Vagina (tissue), 2 donors: Measurements from ENCODE around the gene OBSCN. TPM values are rescaled to one million over a fixed set of nuclear protein-coding genes. Genes with fewer than 3 reads are reported as not detected.

Experiments
- DNase-seq, 2 donors: peaks; one replicate each; pipeline ENCODE4 v3.0.0-alpha.2; 2017; ENCODE audit errors: extremely low spot score in 2 of 2
- H3K27ac ChIP-seq: fragments of 200-600 bp; sonication (generic); one replicate; pipeline ENCODE4 v1.5.1; 2019
- H3K27me3 ChIP-seq: fragments of 200-600 bp; sonication (generic); one replicate; pipeline ENCODE4 v1.5.1; 2019
- H3K36me3 ChIP-seq, 2 donors: fragments of 200-600 bp; sonication (generic); one replicate each; pipeline ENCODE4 v1.5.1; 2017 to 2019
- H3K4me1 ChIP-seq: fragments of 200-600 bp; sonication (generic); one replicate; pipeline ENCODE4 v1.5.1; 2019
- H3K4me3 ChIP-seq, 2 donors: fragments of 200-600 bp; sonication (generic); 1 replicate in 1 of 2; 2 replicates in 1 of 2; pipeline ENCODE4 v1.5.1; 2016 to 2019
- H3K9me3 ChIP-seq: fragments of 200-600 bp; sonication (generic); one replicate; pipeline ENCODE4 v1.5.1; 2019
- CTCF ChIP-seq, 3 experiments: fragments of 450-650 bp in 2 of 3; fragments of 200-600 bp in 1 of 3; sonication (generic) in 1 of 3; IDR thresholded peaks; one replicate each; pipeline ENCODE4 v1.5.1; 2017 to 2019; ENCODE audit warnings: antibody characterized with exemption in 3 of 3, mild to moderate bottlenecking in 2 of 3, moderate library complexity in 2 of 3
- POLR2A ChIP-seq, 2 donors: fragments of 450-650 bp; IDR thresholded peaks; one replicate each; pipeline ENCODE4 v1.6.1; 2017; ENCODE audit warnings: antibody characterized with exemption in 2 of 2, mild to moderate bottlenecking in 2 of 2, moderate library complexity in 2 of 2
- POLR2AphosphoS5 ChIP-seq, 2 donors: sonication (generic); formaldehyde crosslinking; IDR thresholded peaks; one replicate each; pipeline ENCODE4 v1.9.0; 2017; ENCODE audit warnings: antibody characterized with exemption in 2 of 2, mild to moderate bottlenecking in 2 of 2, low read depth in 1 of 2; ENCODE audit not compliant: insufficient read depth in 1 of 2
- intact Hi-C: fragments of 100-400 bp; cut with DNase I; formaldehyde crosslinking; loops from one replicate; pipeline ENCODE4 v1.15.1; 2023
- total RNA-seq: library from RNA; depleted of rRNA; stranded (reverse); fragments of >200 nt; gene quantifications from one replicate; pipeline ENCODE4 v1.2.3, GENCODE V29; 2016

Gene OBSCN
- total RNA-seq, 1 donor from 2014 or later, result 35.8 TPM

DNA sequence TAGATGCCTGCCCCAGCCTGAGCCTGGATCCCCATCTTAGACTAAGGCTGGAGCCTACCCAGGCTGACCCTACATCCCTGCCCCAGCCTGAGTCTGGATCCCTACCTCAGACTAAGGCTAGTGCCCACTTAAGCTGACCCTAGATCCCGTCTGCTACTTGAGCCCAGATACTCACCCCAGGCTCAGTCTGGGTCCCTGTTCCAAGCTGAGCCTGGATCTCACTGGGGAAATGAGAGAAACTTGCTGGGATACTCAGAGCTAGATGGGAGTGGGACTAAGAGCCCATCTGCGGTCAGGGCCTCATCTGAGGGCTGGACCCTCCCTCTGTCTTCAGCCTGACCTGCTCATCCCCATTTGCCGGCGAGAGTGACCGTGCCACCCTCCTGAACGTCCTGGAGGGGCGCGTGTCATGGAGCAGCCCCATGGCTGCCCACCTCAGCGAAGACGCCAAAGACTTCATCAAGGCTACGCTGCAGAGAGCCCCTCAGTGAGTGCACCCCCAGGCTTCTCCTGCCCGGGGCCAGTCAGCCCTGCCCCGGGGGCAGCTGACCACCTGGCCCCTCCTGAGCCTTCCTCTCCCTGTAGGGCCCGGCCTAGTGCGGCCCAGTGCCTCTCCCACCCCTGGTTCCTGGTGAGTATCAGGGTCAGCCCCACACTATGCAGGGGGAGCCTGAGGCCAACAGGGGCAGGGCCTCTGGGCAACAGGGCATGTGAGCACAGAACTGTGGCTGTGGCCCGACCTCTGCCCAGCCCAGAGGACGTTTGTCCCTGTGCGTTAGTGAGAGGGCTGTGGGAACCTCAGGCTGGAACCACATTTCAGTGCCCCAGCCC is 162.0 kb downstream of the OBSCN start:
- Histone ChIP-seq H3K36me3 (no peaks in the 10 kb centered on the region), H3K27me3 (no peaks in the 10 kb centered on the region), H3K27ac (no peak overlapping the region), H3K4me1 (peaks cover 17% of the 10 kb centered on the region), H3K9me3 (no peaks in the 10 kb centered on the region), H3K4me3 (no peak overlapping the region)
- no peak for TF ChIP-seq CTCF (IDR thresholded peaks at IDR 0.05)
- no peak for TF ChIP-seq POLR2A (IDR thresholded peaks at IDR 0.05)
- no peak for TF ChIP-seq POLR2AphosphoS5 (IDR thresholded peaks at IDR 0.05; ENCODE audit: insufficient read depth in 1 of 2, low read depth in 1 of 2)
- intact Hi-C loops, result loop anchor here (10.0 kb wide), 1 partner anchor 115 kb away; the partner anchor contains the start of gene RNF187
- no peak for DNase-seq

DNA sequence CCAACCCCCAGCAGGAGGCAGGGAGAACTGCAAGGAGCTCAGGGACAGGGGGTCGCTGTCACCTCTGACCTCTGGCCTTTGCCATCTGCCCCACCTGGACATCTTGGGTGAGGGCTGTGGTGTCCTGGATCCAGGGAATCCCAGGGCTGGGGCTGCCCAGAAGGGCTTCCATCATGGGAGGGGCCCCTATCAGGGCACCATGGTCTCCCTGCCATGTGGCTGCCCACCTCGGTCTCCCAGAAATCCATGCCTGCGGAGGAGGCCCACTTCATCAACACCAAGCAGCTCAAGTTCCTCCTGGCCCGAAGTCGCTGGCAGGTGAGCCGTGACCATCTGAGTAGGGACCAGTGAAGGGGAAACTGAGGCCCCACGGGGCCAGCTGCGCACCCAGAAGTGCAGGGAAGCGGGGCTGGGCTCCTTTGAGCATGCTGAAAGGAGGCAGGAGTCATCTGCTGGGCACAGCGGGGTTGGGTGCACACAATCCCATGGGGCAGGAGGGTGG is 162.6 kb downstream of the OBSCN start:
- no peak for DNase-seq

GRCh38 chr1:228370941-228371740 is 163.3 kb downstream of the OBSCN start:
- intact Hi-C loops, result loop anchor here (10.0 kb wide), 1 partner anchor 114 kb away; the partner anchor contains the start of gene RNF187
- H3K27me3 ChIP-seq, result no peaks in the 10 kb centered on the region
- H3K9me3 ChIP-seq, result no peaks in the 10 kb centered on the region
- no peak for DNase-seq
- no peaks in the 10 kb centered on the region for H3K36me3 ChIP-seq
- H3K4me3 ChIP-seq, result no peak overlapping the region
- no peak overlapping the region for H3K27ac ChIP-seq
- TF ChIP-seq CTCF (IDR thresholded peaks at IDR 0.05) (no peak), POLR2A (IDR thresholded peaks at IDR 0.05) (no peak), POLR2AphosphoS5 (IDR thresholded peaks at IDR 0.05; ENCODE audit: insufficient read depth in 1 of 2, low read depth in 1 of 2) (no peak)
- peaks cover 23% of the 10 kb centered on the region for H3K4me1 ChIP-seq

More for the DNA sequence above, 162.6 kb downstream of the OBSCN start:
- intact Hi-C loops, result loop anchor here (10.0 kb wide), 1 partner anchor 114 kb away; the partner anchor contains the start of gene RNF187
- no peaks in the 10 kb centered on the region for H3K36me3 ChIP-seq
- no peak overlapping the region for H3K4me3 ChIP-seq
- H3K27me3 ChIP-seq, result no peaks in the 10 kb centered on the region
- TF ChIP-seq POLR2AphosphoS5 (IDR thresholded peaks at IDR 0.05; ENCODE audit: insufficient read depth in 1 of 2, low read depth in 1 of 2) (no peak), POLR2A (IDR thresholded peaks at IDR 0.05) (no peak), CTCF (IDR thresholded peaks at IDR 0.05) (no peak)
- H3K27ac ChIP-seq, result no peak overlapping the region
- peaks cover 21% of the 10 kb centered on the region for H3K4me1 ChIP-seq
- no peaks in the 10 kb centered on the region for H3K9me3 ChIP-seq

GRCh38 chr1:228371741-228372182 is 163.9 kb downstream of the OBSCN start:
- no peak for DNase-seq
- TF ChIP-seq CTCF (IDR thresholded peaks at IDR 0.05), result no peak
- no peak for TF ChIP-seq POLR2AphosphoS5 (IDR thresholded peaks at IDR 0.05; ENCODE audit: insufficient read depth in 1 of 2, low read depth in 1 of 2)
- TF ChIP-seq POLR2A (IDR thresholded peaks at IDR 0.05), result no peak

More at GRCh38 chr1:228371741-228372182, 163.9 kb downstream of the OBSCN start:
- Histone ChIP-seq H3K36me3 (no peaks in the 10 kb centered on the region), H3K27me3 (no peaks in the 10 kb centered on the region), H3K27ac (no peak overlapping the region), H3K9me3 (no peaks in the 10 kb centered on the region), H3K4me1 (peaks cover 23% of the 10 kb centered on the region), H3K4me3 (no peak overlapping the region)
- intact Hi-C loops, result loop anchor here (10.0 kb wide), 1 partner anchor 113 kb away; the partner anchor contains the start of gene RNF187
